SK-N-SH treated with all-trans-retinoic acid at 6 μM for 48 hours (cell line): ENCODE measurements around the gene PEX10.

ENCODE experiments used
- ATAC-seq: fragments of 200-7000 bp; cut with Tn5 transposase; 3 replicates; pipeline ENCODE4 v1.9.1; 2020; ENCODE audit warnings: mild to moderate bottlenecking, moderate library complexity
- ARNTL ChIP-seq: fragments of 450-650 bp; formaldehyde crosslinking; IDR thresholded peaks from 2 replicates; pipeline ENCODE4 v1.5.0; 2020; ENCODE audit warnings: low read depth, mild to moderate bottlenecking, moderate library complexity, borderline replicate concordance
- BACH2 ChIP-seq: fragments of 250-450 bp; sonication (Bioruptor Pico); IDR thresholded peaks from 2 replicates; pipeline ENCODE4 v1.9.0; 2021; ENCODE audit warnings: mild to moderate bottlenecking, borderline replicate concordance
- CREB5 ChIP-seq: fragments of 250-450 bp; sonication (Bioruptor Pico); IDR thresholded peaks from 2 replicates; pipeline ENCODE4 v1.5.1; 2020; ENCODE audit warnings: low read depth, mild to moderate bottlenecking, moderate library complexity
- CSDC2 ChIP-seq: fragments of 250-450 bp; sonication (Bioruptor Pico); IDR thresholded peaks from 2 replicates; pipeline ENCODE4 v1.5.0; 2020; ENCODE audit warnings: mild to moderate bottlenecking, moderate library complexity
- CSRNP3 ChIP-seq: fragments of 250-450 bp; sonication (Bioruptor Pico); IDR thresholded peaks from 2 replicates; pipeline ENCODE4 v1.5.1; 2021; ENCODE audit warnings: mild to moderate bottlenecking, moderate library complexity
- ESRRG ChIP-seq: fragments of 250-450 bp; sonication (Bioruptor Pico); IDR thresholded peaks from 2 replicates; pipeline ENCODE4 v1.6.1; 2021; ENCODE audit warnings: mild to moderate bottlenecking
- ISL1 ChIP-seq: fragments of 250-450 bp; sonication (Bioruptor Pico); IDR thresholded peaks from 2 replicates; pipeline ENCODE4 v2.1.2; 2022; ENCODE audit warnings: mild to moderate bottlenecking, moderate library complexity
- PATZ1 ChIP-seq: fragments of 250-450 bp; sonication (Bioruptor Pico); IDR thresholded peaks from 2 replicates; pipeline ENCODE4 v1.8.0; 2020; ENCODE audit warnings: mild to moderate bottlenecking, moderate library complexity, borderline replicate concordance
- POU6F1 ChIP-seq: fragments of 250-450 bp; sonication (Bioruptor Pico); IDR thresholded peaks from 2 replicates; pipeline ENCODE4 v1.8.0; 2021; ENCODE audit warnings: low read depth, mild to moderate bottlenecking, moderate library complexity, borderline replicate concordance
- PPARA ChIP-seq: fragments of 250-450 bp; sonication (Bioruptor Pico); IDR thresholded peaks from 2 replicates; pipeline ENCODE4 v1.5.0; 2020; ENCODE audit warnings: mild to moderate bottlenecking, borderline replicate concordance
- RARB ChIP-seq: fragments of 250-450 bp; sonication (Bioruptor Pico); IDR thresholded peaks from 2 replicates; pipeline ENCODE4 v1.8.0; 2021; ENCODE audit warnings: mild to moderate bottlenecking, moderate library complexity
- SNAI2 ChIP-seq: fragments of 250-450 bp; sonication (Bioruptor Pico); IDR thresholded peaks from 2 replicates; pipeline ENCODE4 v1.5.0; 2020; ENCODE audit warnings: mild to moderate bottlenecking, moderate library complexity
- TCF4 ChIP-seq: fragments of 250-450 bp; sonication (Bioruptor Pico); IDR thresholded peaks from 2 replicates; pipeline ENCODE4 v1.8.0; 2021; ENCODE audit warnings: mild to moderate bottlenecking, moderate library complexity, borderline replicate concordance
- TSHZ2 ChIP-seq: fragments of 250-450 bp; sonication (Bioruptor Pico); IDR thresholded peaks from 2 replicates; pipeline ENCODE4 v1.5.0; 2020; ENCODE audit warnings: mild to moderate bottlenecking, moderate library complexity
- ZC3H10 ChIP-seq: fragments of 250-450 bp; sonication (Bioruptor Pico); IDR thresholded peaks from 2 replicates; pipeline ENCODE4 v1.5.1; 2021; ENCODE audit warnings: mild to moderate bottlenecking, moderate library complexity
- ZFP3 ChIP-seq: fragments of 250-450 bp; sonication (Bioruptor Pico); IDR thresholded peaks from 2 replicates; pipeline ENCODE4 v1.5.0; 2020; ENCODE audit warnings: mild to moderate bottlenecking, moderate library complexity
- ZNF8 ChIP-seq: fragments of 450-650 bp; formaldehyde crosslinking; IDR thresholded peaks from 2 replicates; pipeline ENCODE4 v1.5.0; 2020; ENCODE audit warnings: mild to moderate bottlenecking, moderate library complexity

Gene PEX10

GRCh38 chr1:2360588-2361364, 51.6 kb downstream of the PEX10 start (continued):
- TF ChIP-seq POU6F1 (CRISPR knock-in tag) = no peak
- TF ChIP-seq, all 23 proteins: peak for 0

GRCh38 chr1:2358651-2359640, 53.4 kb downstream of the PEX10 start:
- no peak for TF ChIP-seq ESRRG (CRISPR knock-in tag)
- TF ChIP-seq TSHZ2 (CRISPR knock-in tag) = no peak
- TF ChIP-seq ARNTL (CRISPR knock-in tag) = no peak
- no peak for TF ChIP-seq TCF4 (CRISPR knock-in tag)
- TF ChIP-seq ZFP3 (CRISPR knock-in tag) = no peak
- ATAC-seq = no peak

GRCh38 chr1:2358072-2358471, 54.3 kb downstream of the PEX10 start:
- ATAC-seq = no peak
- no peak for TF ChIP-seq PATZ1 (CRISPR knock-in tag)
- TF ChIP-seq ZFP3 (CRISPR knock-in tag) = no peak
- TF ChIP-seq ZC3H10 = no peak
- no peak for TF ChIP-seq SNAI2
- TF ChIP-seq PPARA (CRISPR knock-in tag) = no peak
- TF ChIP-seq ISL1 (CRISPR knock-in tag) = no peak
- TF ChIP-seq RARB (CRISPR knock-in tag) = no peak

- no peak for ATAC-seq
- TF ChIP-seq CSRNP3 (CRISPR knock-in tag) (no peak), CREB5 (no peak), ZNF8 (CRISPR knock-in tag) (no peak), BACH2 (CRISPR knock-in tag) (no peak), TSHZ2 (CRISPR knock-in tag) (no peak), ZC3H10 (no peak), ISL1 (CRISPR knock-in tag) (no peak), CSDC2 (CRISPR knock-in tag) (no peak)
These were observed 55.2 kb downstream of the PEX10 start for GRCh38 chr1:2356911-2357845.
